DND-41 (cell line): ENCODE results near the gene TMUB2.

Source experiments
- CTCF ChIP-seq: IDR thresholded peaks from 2 replicates; pipeline ENCODE4 v1.5.1; 2012; ENCODE audit warnings: borderline replicate concordance, low read length, moderate library complexity, mild to moderate bottlenecking; ENCODE audit not compliant: poor library complexity, severe bottlenecking; ENCODE audit errors: extremely low read depth
- EZH2 ChIP-seq: IDR thresholded peaks from 3 replicates; pipeline ENCODE4 v1.6.1; 2012; ENCODE audit warnings: borderline replicate concordance, low read depth, mild to moderate bottlenecking, moderate library complexity, low read length, inconsistent platforms; ENCODE audit not compliant: severe bottlenecking

GRCh38 chr17:44190481-44190880, 3.7 kb downstream of the TMUB2 start:
- TF ChIP-seq EZH2 = no peak
- TF ChIP-seq CTCF = no peak
